Esophagus squamous epithelium (tissue), 4 donors: ENCODE results near the gene KCNMA1.

Experiments
- CTCF ChIP-seq, 6 experiments: fragments of 450-650 bp in 4 of 6; fragments of 200-600 bp in 2 of 6; sonication (generic) in 2 of 6; IDR thresholded peaks; one replicate each; pipeline ENCODE4 v1.5.1; 2016 to 2019; ENCODE audit warnings: antibody characterized with exemption in 6 of 6, mild to moderate bottlenecking in 4 of 6, moderate library complexity in 4 of 6
- POLR2A ChIP-seq, 4 donors: fragments of 450-650 bp; IDR thresholded peaks; one replicate each; pipeline ENCODE4 v1.6.1; 2017; ENCODE audit warnings: antibody characterized with exemption in 4 of 4, mild to moderate bottlenecking in 4 of 4, moderate library complexity in 3 of 4

- TF ChIP-seq CTCF (IDR thresholded peaks at IDR 0.05), result no peak
- TF ChIP-seq POLR2A (IDR thresholded peaks at IDR 0.05), result no peak
These were observed 639.2 kb downstream of the KCNMA1 start for GRCh38 chr10:76998451-76998850.
